GM18867 (cell line): ENCODE results near the gene THTPA.

ENCODE experiments used
- ATAC-seq: cut with Tn5 transposase; IDR thresholded peaks from one replicate; pipeline ENCODE4 v1.9.1; 2021; ENCODE audit warnings: mild to moderate bottlenecking, moderate library complexity; ENCODE audit not compliant: unreplicated experiment

THTPA gene, protein sequence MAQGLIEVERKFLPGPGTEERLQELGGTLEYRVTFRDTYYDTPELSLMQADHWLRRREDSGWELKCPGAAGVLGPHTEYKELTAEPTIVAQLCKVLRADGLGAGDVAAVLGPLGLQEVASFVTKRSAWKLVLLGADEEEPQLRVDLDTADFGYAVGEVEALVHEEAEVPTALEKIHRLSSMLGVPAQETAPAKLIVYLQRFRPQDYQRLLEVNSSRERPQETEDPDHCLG

DNA sequence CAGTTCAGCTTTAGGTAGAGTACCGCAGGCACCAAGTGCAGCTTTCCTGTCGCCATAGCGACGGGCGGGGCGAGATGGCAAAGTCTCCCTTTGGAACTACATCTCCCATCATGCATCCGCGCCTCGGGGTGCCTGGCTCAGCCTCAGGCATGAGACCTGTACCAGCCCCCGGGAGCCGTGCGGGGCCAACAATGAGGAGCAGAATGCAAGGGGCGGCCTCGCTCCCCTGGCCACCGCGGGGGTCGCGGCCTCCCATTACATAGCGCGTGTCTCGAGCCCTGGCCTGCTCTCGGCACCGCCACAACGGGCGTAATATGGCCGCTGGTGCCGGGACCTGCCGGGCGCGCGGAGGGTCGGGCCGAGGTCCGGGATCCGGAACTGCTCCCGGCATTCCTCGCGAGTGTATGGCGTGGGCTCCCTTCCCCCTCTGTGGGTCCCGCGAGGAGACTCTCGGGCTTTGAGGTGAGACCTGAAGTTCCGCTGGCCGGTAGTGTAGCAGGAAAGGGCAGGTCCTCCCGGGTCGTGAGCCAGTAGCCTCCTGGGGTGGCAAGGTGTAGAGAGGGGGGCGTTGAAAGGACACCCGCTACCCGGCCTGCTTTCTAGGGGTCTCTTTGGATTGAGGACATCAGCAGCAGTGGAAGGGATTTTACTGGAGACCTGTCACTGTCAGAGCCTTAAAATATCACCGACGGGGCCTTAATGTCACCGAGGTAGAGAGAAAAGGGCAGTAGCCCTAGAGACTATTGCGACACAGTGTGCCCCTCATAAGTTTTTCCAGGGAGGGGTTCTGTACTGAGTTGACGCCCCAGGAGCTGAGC lies at the start of gene THTPA:
Gene THTPA (plus strand): TSS at position 390 of the 818 bp plus-strand sequence. CDS start 487 bp downstream, outside the sequence.
- peak; percentile 82 for ATAC-seq

GRCh38 chr14:23512156-23512555 lies 43.9 kb upstream of the THTPA start:
- ATAC-seq = no peak

DNA sequence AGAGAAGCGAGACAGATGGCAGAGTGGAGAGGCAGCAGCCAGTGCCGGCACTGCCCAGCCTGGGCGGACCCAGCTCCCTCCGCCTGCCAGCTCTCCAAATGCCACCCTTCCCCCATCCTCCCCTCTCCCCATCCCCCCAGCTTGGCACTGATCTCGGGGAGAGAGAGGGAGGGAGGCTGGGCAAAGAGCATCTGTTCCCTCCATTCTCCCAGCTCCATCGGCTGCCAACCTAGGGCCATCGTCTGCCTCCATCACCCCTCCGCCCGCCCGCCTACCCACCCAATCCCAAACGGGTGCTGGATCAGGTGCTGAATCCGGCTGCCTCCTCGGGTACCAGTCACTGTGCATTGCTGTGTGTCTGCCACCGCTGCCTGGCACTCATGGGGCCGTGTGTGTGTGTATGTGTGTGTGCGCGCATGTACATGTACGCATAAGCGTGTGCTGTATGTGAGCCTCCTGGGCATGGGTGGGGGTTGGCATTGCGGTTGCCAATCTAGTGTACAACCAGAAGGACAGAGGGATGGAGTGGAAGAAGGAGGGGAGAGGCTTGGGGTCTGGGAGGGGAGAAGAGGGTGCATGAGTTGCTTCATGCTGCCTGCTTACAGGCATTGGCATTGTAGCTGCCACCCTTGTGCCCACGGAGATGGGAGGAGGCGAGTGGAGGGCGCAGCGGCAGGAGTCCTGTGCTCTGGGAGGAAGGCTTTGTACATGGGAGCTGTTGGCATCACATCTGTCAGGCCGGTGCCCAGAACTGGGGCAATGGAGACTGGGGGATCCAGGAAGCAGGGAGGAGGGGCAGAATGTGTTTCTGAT lies 42.9 kb upstream of the THTPA start:
- no peak for ATAC-seq

GRCh38 chr14:23513818-23514643 lies 42.0 kb upstream of the THTPA start:
- ATAC-seq = no peak

DNA sequence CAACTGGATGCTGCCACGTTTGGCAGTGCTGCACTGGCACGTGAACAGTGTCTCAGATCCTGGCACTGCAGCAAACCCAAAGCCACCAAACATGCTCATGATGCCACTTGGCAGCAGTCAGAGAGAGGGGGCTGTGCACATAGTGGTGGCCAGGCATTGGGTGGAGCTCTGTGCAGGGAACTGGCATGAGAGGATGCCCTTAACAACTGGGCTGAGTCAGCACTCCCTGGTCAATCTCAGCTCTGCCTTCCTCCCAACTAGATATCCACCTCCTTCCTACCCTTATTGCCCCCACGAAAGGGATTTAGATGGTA lies 41.5 kb upstream of the THTPA start:
- ATAC-seq = no peak

DNA sequence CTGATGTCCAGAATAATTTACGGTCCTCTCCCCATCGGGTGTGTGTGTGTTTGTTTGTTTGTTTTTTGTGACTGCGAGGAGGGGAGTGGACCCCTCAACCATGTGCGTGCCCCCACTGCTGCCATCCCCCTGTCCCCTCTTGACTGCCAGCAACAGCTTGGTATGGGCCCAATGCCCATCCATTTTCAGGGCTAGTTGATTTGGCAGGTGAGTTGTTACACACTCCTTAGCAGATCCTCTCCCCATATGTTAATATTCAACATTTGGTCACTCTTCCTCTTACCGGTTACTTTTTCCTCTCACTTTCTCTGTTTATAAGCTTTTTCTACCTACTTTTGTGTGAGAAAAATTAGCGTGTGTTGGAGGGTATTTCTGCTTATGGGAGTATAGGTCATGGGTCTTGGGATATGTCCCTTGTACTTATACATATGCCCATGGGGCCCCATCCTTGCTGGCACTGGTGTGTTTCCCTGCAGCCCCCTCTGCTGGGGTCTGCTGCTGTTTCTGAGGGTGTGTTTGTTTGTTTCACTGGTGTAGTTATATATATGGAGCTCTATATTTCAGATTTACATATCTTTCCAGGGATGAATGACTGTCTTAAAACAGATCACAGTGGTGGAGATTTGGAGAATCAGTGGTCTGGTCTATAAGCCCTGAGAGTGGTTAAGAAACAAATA lies 38.3 kb upstream of the THTPA start:
- no peak for ATAC-seq

GRCh38 chr14:23518709-23519108 lies 37.4 kb upstream of the THTPA start:
- no peak for ATAC-seq

DNA sequence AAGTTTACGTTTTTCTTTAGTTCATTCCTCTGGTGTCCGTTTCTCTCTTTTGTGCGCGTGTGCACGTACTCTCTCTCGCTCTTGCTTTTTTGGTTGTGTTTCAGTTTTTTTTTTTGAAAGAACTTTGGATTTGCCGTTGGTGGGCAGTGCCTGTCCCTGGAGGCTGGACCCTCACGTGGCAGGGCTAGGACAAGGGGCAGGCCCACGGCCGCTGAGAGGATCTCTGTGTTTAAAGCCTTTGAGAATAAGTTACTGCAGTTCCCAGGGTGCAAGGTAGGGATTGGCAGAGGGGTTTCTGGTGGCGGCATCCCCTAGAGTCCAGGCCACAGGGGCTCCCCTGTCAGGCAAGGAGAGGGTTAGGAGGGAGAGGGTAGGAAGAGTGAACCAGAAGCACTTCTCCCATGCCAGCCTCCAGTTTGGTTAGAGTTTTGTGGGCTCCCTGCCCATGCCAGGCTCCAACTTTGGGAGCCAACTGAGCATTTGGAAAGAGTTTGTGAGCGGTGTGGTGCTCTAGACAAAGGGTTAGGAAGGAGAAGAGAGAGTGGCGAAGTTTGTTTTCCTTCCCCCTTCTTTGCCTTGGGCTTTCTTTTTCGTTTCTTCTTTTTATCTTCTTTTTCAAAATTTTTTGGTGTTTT lies 35.1 kb upstream of the THTPA start:
- no peak for ATAC-seq

DNA sequence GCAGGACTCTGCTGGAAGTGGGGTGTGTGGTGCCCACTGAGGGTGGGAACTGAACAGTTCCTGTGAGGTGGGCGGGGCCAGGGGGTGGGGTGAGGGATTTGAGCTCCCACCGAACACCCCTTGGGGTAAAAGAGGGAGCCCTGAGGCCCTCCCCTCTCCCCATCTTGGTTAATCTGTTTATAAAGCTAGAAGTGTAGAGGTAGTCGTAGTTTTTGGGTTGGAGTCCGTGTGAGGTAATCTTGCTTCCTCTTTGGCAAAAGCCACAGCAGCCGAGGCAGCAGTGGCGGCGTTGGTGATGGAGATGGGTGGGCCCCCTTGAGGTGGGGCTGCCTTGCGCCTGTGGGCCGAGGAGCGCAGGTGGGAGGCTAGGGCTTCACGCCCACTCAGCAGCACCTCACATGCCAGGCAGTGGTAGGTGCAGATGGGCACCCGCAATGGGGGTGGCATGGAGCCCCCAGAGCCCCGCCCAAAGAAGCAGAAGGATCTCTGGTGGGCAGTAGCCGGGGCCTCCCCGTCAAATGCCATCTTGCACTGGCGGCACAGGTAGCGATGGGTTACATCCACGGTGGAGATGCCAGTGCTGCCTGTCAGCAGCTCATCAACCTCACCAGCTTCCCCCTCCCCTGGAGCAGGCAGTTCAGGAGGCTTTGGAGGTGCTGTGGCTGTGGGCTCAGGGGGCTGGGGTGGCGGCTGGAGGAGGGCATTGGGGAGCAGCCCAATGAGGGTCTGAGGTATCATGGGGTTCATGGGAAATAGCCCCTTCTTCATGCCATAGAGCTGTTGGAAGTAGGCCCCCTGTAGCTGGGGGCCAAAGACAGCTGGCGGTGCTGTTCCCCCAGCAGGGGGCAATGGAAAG lies 34.1 kb upstream of the THTPA start:
- no peak for ATAC-seq

GRCh38 chr14:23522643-23523198 lies 33.4 kb upstream of the THTPA start:
- ATAC-seq = no peak

GRCh38 chr14:23523229-23524016 lies 32.6 kb upstream of the THTPA start:
- no peak for ATAC-seq

GRCh38 chr14:23524954-23525353 lies 31.1 kb upstream of the THTPA start:
- no peak for ATAC-seq

- no peak for ATAC-seq
Measured at GRCh38 chr14:23525611-23526010, 30.5 kb upstream of the THTPA start.

- ATAC-seq = no peak
Measured at GRCh38 chr14:23528555-23528954, 27.5 kb upstream of the THTPA start.

DNA sequence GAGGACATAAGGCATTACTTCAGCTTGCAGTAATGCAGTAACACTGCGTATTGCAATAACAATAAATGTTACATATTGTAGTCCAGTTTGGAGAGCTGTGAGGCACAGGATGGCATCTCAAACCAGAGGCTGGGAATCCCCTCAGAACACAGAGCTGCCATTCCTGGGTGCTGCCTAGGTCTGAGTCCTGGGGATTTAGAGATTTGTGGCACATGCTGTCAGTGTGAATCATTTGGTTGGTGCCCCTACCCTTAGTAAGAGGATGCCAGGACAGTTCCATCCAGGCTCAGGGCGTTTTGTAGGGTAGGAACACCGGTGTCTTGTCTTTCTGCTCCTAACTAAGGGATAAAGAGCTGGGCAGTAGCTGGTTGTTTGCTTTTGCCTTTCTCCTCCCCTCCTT lies 27.1 kb upstream of the THTPA start:
- ATAC-seq = no peak

- ATAC-seq = no peak
Measured at GRCh38 chr14:23530375-23531055, 25.6 kb upstream of the THTPA start.

DNA sequence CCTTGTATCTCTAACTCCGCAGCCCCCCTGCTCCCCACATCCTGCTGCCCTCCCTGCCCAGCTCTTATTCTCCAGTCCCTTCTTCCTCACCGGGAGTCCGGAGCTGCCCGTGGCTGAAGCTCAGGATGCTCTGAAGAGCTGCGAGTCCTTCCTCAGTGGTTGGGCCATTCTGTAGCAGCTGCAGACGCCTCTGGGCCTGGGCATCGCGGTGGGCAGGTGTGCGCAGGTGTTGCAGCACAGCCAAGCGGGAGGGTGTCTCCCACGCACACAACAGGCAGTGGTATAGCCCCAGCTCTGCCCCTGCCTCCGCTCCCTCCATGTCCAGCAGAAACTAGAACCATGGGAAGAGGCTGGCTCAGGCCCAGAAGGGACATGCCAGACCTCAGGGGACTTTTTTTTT lies 24.7 kb upstream of the THTPA start:
- no peak for ATAC-seq
